NCI-H128 (cell line): Measurements from ENCODE around the gene ELK4.

Experiments used
- DNase-seq: peaks from one replicate; lab custom pipeline; 2025; ENCODE audit not compliant: unreplicated experiment; lab: John Stamatoyannopoulos, UW

ELK4 gene

GRCh38 chr1:205568469-205569361, 63.1 kb downstream of the ELK4 start:
- DNase-seq: no peak

GRCh38 chr1:205568135-205568468, 63.7 kb downstream of the ELK4 start:
- no peak for DNase-seq

DNA sequence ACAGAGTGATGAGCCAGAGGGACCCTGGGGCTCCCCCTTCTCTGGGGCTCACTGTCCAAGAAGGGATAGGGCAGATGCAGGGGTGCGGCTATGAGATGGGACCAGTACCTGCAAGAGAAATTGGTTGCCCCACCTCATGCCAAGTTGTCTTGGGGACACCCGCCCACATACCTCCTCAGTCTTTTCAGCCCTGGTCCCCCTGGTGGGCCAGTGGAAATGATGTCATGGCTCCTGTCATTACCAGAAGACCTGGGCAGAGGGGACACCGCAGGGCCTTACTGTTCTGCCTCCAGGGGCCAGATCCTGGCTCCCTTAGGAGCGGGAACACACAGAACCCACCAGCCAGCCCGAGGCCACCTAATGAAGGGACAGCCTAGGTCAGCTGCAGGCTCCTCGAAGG, 64.1 kb downstream of the ELK4 start:
- DNase-seq: no peak

- DNase-seq: no peak
These were observed 66.0 kb downstream of the ELK4 start for GRCh38 chr1:205565799-205566198.

DNA sequence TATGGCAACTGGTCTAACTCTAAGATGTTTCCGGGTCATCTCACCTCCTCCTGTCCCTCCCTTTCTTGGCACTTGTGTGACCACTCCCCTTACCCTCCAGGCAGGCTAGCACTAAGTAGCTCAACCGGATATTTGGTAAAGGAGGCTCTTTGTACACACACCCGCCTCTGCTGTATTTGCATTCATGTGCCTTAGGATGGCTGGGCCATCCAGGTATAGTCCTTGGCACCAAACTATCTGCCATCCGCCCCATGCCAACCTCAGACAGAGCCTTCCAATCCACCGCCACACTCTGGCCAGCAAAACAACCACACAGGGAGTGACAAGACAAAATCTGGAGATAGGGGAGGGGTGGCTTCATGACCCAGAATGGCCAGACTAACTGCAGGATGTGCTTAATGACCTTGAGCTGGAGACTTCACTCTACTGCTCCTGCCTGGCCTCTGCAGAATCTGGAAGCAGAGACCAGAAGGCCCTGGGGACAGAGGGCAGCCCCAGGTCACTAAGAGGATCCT, 67.8 kb downstream of the ELK4 start:
- DNase-seq: no peak

DNA sequence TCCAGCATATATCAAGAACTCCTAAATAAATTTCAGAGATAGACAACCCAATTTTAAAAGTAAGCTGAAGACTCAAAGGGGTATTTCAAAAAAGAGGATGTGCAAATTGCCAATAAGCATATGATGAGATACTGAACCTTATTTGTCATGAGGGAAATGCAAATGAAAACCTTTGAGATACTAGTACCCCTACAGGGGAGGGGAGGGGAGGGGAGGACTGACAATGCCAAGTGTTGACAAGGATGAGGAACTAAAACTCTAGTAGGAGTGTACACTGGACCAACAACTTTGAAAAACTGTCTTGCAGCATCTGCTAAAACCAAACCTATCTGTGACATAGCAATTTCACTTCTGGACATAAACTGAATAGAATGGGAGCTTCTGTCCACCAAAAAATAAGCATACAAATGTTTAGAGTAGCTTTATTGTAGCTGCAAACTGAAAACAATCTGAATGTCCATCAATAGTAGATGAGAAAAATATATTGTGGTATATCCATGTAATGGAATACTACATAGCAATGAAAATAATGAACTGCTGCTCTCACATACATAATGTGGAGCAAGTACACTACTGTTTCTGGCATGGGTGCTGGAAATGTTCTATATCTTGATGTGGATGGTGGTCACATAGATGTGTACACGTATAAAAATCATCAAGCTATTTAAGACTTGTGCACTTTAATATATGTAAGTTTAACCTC, 70.2 kb downstream of the ELK4 start:
- no peak for DNase-seq
